Measurements from ENCODE around the gene TEP1. TPM values are rescaled to one million over a fixed set of nuclear protein-coding genes. Genes with fewer than 3 reads are reported as not detected.

TEP1 gene
- total and polyA plus RNA-seq, 2 of the 13 experiments (the other 11 are each of a cell fraction or from before 2014, with no cell fraction given) = 11.0 to 12.8 TPM

DNA sequence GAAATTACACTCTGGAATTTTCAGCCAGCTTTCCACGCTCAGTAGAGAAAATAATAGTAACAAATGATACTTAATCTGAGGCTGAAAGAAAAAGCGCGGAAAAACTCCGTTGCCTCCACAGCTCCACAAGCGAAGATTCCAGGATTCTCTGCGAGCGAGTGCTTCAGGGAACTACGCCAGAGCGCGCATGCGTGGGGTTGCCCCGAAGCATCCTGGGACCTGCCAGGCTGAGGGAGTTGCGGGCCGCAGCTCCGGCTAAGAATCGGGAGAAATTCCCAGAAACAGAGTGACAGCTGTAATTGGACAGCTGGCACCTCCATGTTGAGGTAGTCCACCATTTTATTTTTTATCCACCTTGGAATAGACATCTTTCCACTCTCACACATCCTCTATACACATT lies 95.6 kb downstream of the TEP1 start:
- H3K9me3 ChIP-seq (ENCODE audit: low read length) = no peaks in the 10 kb centered on the region
- no peaks in the 10 kb centered on the region for H3K27me3 ChIP-seq (ENCODE audit: control insufficient read depth in 1 of 2, insufficient read depth in 2 of 2, low read length in 2 of 2)
- ATAC-seq (no peak), DNase-seq (ENCODE audit: low spot score) (no peak), FAIRE-seq (no peak)
- ChIA-PET CTCF (ENCODE audit: low intra/inter-chr PET ratio, low total read pairs) (no interaction called here), POLR2A (no interaction called here)
- peaks cover 18 to 82% of the 10 kb centered on the region in 2 experiments for H3K36me3 ChIP-seq (replicated peaks in 1 of 2; ENCODE audit: control insufficient read depth in 1 of 2, insufficient read depth in 2 of 2, low read length in 2 of 2)
- in situ Hi-C loops (cut with HindIII; ENCODE audit: extremely low pct_ligation_motif_present, low pct_unique_long_range_greater_than_20kb) (no loop called here), intact Hi-C loops (cut with micrococcal nuclease; ENCODE audit: unreplicated experiment) (no loop called here)
- no peak overlapping the region for H2AFZ ChIP-seq (ENCODE audit: low read length)
- H3K4me3 ChIP-seq (replicated peaks in 1 of 3; ENCODE audit: insufficient read depth in 1 of 3, low read depth in 2 of 3, low read length in 3 of 3) = no peak overlapping the region
- no peak overlapping the region for H3K27ac ChIP-seq (ENCODE audit: extremely low read length, insufficient read depth, low read length)
- no peaks in the 10 kb centered on the region for H3K4me1 ChIP-seq (ENCODE audit: insufficient read depth, low read length)
- BruUV-seq (replicated peaks) = no TSS peak
- H4K20me1 ChIP-seq (ENCODE audit: insufficient read depth, low read length) = no peaks in the 10 kb centered on the region; the same call in 1 of the 2 replicates
- TF ChIP-seq SIN3B (IDR thresholded peaks at IDR 0.05; ENCODE audit: low read length) (no peak), ZNF253 (CRISPR knock-in tag; IDR thresholded peaks at IDR 0.05; ENCODE audit: borderline replicate concordance) (no peak)
- TF ChIP-seq, protein P1, sequence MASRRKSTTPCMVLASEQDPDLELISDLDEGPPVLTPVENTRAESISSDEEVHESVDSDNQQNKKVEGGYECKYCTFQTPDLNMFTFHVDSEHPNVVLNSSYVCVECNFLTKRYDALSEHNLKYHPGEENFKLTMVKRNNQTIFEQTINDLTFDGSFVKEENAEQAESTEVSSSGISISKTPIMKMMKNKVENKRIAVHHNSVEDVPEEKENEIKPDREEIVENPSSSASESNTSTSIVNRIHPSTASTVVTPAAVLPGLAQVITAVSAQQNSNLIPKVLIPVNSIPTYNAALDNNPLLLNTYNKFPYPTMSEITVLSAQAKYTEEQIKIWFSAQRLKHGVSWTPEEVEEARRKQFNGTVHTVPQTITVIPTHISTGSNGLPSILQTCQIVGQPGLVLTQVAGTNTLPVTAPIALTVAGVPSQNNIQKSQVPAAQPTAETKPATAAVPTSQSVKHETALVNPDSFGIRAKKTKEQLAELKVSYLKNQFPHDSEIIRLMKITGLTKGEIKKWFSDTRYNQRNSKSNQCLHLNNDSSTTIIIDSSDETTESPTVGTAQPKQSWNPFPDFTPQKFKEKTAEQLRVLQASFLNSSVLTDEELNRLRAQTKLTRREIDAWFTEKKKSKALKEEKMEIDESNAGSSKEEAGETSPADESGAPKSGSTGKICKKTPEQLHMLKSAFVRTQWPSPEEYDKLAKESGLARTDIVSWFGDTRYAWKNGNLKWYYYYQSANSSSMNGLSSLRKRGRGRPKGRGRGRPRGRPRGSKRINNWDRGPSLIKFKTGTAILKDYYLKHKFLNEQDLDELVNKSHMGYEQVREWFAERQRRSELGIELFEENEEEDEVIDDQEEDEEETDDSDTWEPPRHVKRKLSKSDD (CRISPR knock-in tag; IDR thresholded peaks at IDR 0.05; ENCODE audit: low read depth) = no peak
- no peak overlapping the region for H3K9ac ChIP-seq (ENCODE audit: insufficient read depth, low read depth, low read length)
- no peak overlapping the region for H3K4me2 ChIP-seq (ENCODE audit: low read depth, low read length)
- H3K79me2 ChIP-seq (ENCODE audit: insufficient read depth, low read length) = peaks cover 4% of the 10 kb centered on the region
- WGBS (ENCODE audit: low lambda C conversion rate) = 98% methylated on average over 16 of the region's 16 CpGs

Small RNA genes lying within 50 kb of the gene (small RNA-seq; reads per million reads assigned to genes)
- gene RNA5SP382 (ENCODE audit: insufficient read depth in 2 of 3, insufficient read length in 3 of 3, low read depth in 2 of 3, low replicate concordance in 1 of 3) (0.10 to 2.9 (median 0.65) reads per million in 3 experiments), gene SNORA79B (ENCODE audit: insufficient read depth in 2 of 3, insufficient read length in 3 of 3, low read depth in 2 of 3, low replicate concordance in 1 of 3) (0.98 to 34.8 (median 2.0) reads per million in 3 experiments), gene SNORD126 (ENCODE audit: insufficient read depth in 2 of 3, insufficient read length in 3 of 3, low read depth in 2 of 3, low replicate concordance in 1 of 3) (484 to 3,975 (median 1,134) reads per million in 3 experiments)

Other genes with a start within 250 kb of the TEP1 start
- gene OR11G2, start 222.6 kb downstream of the TEP1 start, total RNA-seq (2016; rRNA removed; fragmentation: Illumina TruSeq; extraction: Trizol) = not detected in 2 replicates
- not detected in 2 replicates for gene OR11G2, start 222.6 kb downstream of the TEP1 start, polyA plus RNA-seq (2011; rRNA removed)
- gene OR11H6, start 189.8 kb downstream of the TEP1 start, total RNA-seq (2016; rRNA removed; fragmentation: Illumina TruSeq; extraction: Trizol) = not detected in 2 replicates
- not detected in 2 replicates for gene OR11H6, start 189.8 kb downstream of the TEP1 start, polyA plus RNA-seq (2011; rRNA removed)
- gene OR11H7, start 184.5 kb downstream of the TEP1 start, total RNA-seq (2016; rRNA removed; fragmentation: Illumina TruSeq; extraction: Trizol) = not detected in 2 replicates
- gene OR11H7, start 184.5 kb downstream of the TEP1 start, polyA plus RNA-seq (2011; rRNA removed) = not detected in 2 replicates
- gene OR11H4, start 174.2 kb downstream of the TEP1 start, total RNA-seq (2016; rRNA removed; fragmentation: Illumina TruSeq; extraction: Trizol) = not detected in 2 replicates
- not detected in 2 replicates for gene OR11H4, start 174.2 kb downstream of the TEP1 start, polyA plus RNA-seq (2011; rRNA removed)
- 28.5 and 44.6 TPM in 2 replicates for gene TTC5, start 107.5 kb downstream of the TEP1 start, total RNA-seq (2016; rRNA removed; fragmentation: Illumina TruSeq; extraction: Trizol)
- gene TTC5, start 107.5 kb downstream of the TEP1 start, polyA plus RNA-seq (2011; rRNA removed) = 8.2 and 8.7 TPM in 2 replicates
- 98.3 and 110 TPM in 2 replicates for gene CCNB1IP1, start 80.2 kb downstream of the TEP1 start, total RNA-seq (2016; rRNA removed; fragmentation: Illumina TruSeq; extraction: Trizol)
- 101 and 125 TPM in 2 replicates for gene CCNB1IP1, start 80.2 kb downstream of the TEP1 start, polyA plus RNA-seq (2011; rRNA removed)
- 37.3 and 39.1 TPM in 2 replicates for gene PARP2, start 69.9 kb downstream of the TEP1 start, total RNA-seq (2016; rRNA removed; fragmentation: Illumina TruSeq; extraction: Trizol)
- 31.3 and 38.4 TPM in 2 replicates for gene PARP2, start 69.9 kb downstream of the TEP1 start, polyA plus RNA-seq (2011; rRNA removed)
- not detected in 2 replicates for gene KLHL33, start 22.7 kb upstream of the TEP1 start, total RNA-seq (2016; rRNA removed; fragmentation: Illumina TruSeq; extraction: Trizol)
- gene KLHL33, start 22.7 kb upstream of the TEP1 start, polyA plus RNA-seq (2011; rRNA removed) = 0.05 TPM in 1 of 2 replicates, not detected in the other
- gene OSGEP, start 41.3 kb upstream of the TEP1 start, total RNA-seq (2016; rRNA removed; fragmentation: Illumina TruSeq; extraction: Trizol) = 32.4 and 39.7 TPM in 2 replicates
- 40.0 and 41.1 TPM in 2 replicates for gene OSGEP, start 41.3 kb upstream of the TEP1 start, polyA plus RNA-seq (2011; rRNA removed)
- 171 and 261 TPM in 2 replicates for gene APEX1, start 41.7 kb upstream of the TEP1 start, total RNA-seq (2016; rRNA removed; fragmentation: Illumina TruSeq; extraction: Trizol)
- 336 and 405 TPM in 2 replicates for gene APEX1, start 41.7 kb upstream of the TEP1 start, polyA plus RNA-seq (2011; rRNA removed)
- gene PIP4P1, start 47.9 kb upstream of the TEP1 start, total RNA-seq (2016; rRNA removed; fragmentation: Illumina TruSeq; extraction: Trizol) = 31.9 and 33.4 TPM in 2 replicates
- 47.0 and 54.5 TPM in 2 replicates for gene PIP4P1, start 47.9 kb upstream of the TEP1 start, polyA plus RNA-seq (2011; rRNA removed)
- gene PNP, start 55.9 kb upstream of the TEP1 start, total RNA-seq (2016; rRNA removed; fragmentation: Illumina TruSeq; extraction: Trizol) = 74.8 and 117 TPM in 2 replicates
- 40.2 and 45.4 TPM in 2 replicates for gene PNP, start 55.9 kb upstream of the TEP1 start, polyA plus RNA-seq (2011; rRNA removed)
- gene RNASE10, start 92.0 kb upstream of the TEP1 start, total RNA-seq (2016; rRNA removed; fragmentation: Illumina TruSeq; extraction: Trizol) = not detected in 2 replicates
- gene RNASE10, start 92.0 kb upstream of the TEP1 start, polyA plus RNA-seq (2011; rRNA removed) = not detected in 2 replicates
- gene RNASE9, start 147.5 kb upstream of the TEP1 start, total RNA-seq (2016; rRNA removed; fragmentation: Illumina TruSeq; extraction: Trizol) = not detected in 2 replicates
- not detected in 2 replicates for gene RNASE9, start 147.5 kb upstream of the TEP1 start, polyA plus RNA-seq (2011; rRNA removed)
- gene RNASE11, start 174.5 kb upstream of the TEP1 start, total RNA-seq (2016; rRNA removed; fragmentation: Illumina TruSeq; extraction: Trizol) = not detected in 2 replicates
- not detected in 2 replicates for gene RNASE11, start 174.5 kb upstream of the TEP1 start, polyA plus RNA-seq (2011; rRNA removed)
- gene RNASE12, start 177.9 kb upstream of the TEP1 start, total RNA-seq (2016; rRNA removed; fragmentation: Illumina TruSeq; extraction: Trizol) = not detected in 2 replicates
- gene RNASE12, start 177.9 kb upstream of the TEP1 start, polyA plus RNA-seq (2011; rRNA removed) = not detected in 2 replicates
- gene OR6S1, start 228.2 kb upstream of the TEP1 start, total RNA-seq (2016; rRNA removed; fragmentation: Illumina TruSeq; extraction: Trizol) = not detected in 2 replicates
- gene OR6S1, start 228.2 kb upstream of the TEP1 start, polyA plus RNA-seq (2011; rRNA removed) = 0.09 TPM in 1 of 2 replicates, not detected in the other